CD4-positive, alpha-beta T cell treated with Interleukin-6 at 100 ng/mL for 8 hours (primary cell): ENCODE data around the gene SAMD4A.

ENCODE experiments used
- DNase-seq: peaks from one replicate; pipeline ENCODE4 v3.0.0-alpha.2; 2020; ENCODE audit warnings: mixed read lengths, low spot score

The SAMD4A gene

GRCh38 chr14:54567224-54567638 lies 303 bp downstream of the SAMD4A start:
- no peak for DNase-seq

- DNase-seq = peak; percentile 22
Observed at GRCh38 chr14:54567639-54568561, 972 bp downstream of the SAMD4A start.

DNA sequence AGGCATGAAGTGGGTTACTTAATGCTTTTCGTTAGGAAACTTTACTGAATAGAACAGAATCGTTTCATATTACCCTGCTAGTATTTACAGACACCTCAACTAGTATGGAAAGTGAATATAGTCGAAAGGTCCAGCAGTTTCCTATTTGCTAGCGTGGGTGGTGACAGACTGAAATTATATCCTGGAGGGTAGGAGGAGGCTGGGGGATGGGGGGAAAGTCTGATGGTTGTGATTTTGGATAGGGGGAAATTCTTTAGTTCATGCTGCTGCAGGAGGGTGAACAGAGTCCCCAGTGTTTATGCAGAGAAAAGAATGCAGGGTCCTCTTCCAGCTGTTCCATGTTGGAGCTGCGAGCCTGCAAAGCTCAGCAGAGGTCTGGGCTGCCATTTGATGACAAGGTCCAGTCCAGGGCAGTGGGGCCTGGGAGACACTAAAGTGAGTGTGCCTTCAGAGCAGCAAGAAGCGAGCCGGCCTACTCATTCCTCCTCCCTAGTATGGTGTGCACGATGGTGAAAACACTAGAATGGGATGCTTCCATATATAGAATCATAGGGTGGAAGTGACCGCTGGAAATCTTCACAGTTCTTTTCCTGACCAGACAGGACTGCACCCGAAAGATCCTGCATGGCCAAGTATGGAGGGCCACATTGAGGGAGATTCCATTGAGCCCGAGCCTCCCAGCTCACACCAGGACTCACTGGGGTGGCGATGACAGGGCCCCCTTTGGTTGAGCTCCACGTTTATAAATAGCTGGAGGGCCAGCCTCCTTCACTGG lies 2.1 kb downstream of the SAMD4A start:
- no peak for DNase-seq

DNA sequence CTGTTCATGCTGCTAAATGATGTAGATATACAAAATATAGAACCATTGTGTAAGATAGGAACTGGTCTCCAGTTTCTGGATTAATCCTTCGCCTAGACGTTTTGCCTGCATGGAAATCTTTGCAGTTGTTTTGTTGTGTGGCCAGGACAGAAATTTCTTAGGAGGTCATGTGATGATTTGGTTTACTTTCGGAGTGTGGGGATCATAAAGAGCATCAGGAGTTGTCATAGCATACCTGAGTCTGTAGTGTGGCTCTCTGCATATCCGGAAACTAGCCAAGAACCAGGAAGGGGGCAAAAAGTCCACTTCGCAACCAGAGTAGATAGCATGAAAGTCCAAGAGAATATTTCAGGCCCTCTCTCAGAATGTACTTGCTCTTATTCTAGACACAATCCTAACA lies 3.1 kb downstream of the SAMD4A start:
- DNase-seq = no peak

GRCh38 chr14:54570631-54571415 lies 3.9 kb downstream of the SAMD4A start:
- no peak for DNase-seq

DNA sequence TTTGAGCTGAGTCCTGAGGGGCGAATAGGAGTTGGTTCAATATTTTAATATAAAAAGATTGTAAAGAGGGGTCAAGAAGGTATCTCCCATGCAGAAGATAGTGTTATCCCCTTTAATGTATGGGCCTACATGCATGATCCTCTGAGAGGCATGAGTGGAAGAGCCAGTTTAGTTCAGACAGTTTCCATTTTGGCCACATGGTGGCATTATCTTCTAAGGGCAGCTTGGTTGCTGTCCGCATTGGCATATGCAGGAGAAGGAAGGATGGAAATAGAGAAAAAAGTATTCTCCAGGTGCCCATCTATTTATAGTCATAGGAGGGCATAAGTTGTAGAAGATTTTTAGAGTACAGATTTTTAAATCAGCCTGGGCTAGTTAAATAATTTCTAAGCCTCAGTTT lies 5.4 kb downstream of the SAMD4A start:
- DNase-seq = no peak

DNA sequence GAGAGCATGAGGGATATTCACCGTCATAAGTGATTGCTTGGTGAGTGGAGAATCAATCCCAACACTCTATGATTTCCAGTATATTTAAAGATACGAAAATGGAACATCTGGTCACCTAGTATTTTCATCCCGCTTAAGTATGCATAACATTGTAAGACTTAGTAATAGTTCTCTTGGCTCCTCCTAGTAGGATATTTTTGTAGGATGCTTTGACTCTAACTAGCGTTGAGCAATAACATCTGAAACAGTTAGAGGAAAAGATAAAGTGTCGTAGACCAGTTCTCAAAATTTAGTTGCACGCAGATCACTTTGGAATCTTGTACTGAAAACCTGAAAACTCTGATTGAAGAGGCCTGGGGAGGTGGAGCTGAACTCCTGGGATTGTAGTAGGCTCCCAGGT lies 7.6 kb downstream of the SAMD4A start:
- DNase-seq = no peak

DNA sequence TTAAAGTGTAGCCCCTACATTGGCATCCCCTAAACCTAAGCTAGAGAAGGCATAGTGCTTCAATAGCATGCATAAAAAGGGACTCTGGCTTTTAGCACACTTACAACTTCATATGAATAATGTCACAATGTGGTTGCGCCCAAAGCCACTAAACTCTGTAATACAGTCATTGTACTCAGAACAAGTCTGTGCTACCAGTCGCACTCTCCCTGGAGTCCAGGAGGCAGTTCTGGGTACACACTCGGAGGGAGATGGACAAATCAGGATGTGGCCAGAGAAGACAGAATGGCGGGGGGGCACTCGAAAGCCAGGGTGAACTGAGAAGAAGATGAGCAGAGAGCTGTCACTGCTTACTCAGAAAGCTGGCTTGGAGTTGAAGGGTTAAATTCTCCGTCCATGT lies 10.6 kb downstream of the SAMD4A start:
- DNase-seq = no peak

- DNase-seq = no peak
Observed at GRCh38 chr14:54577977-54578376, 11.0 kb downstream of the SAMD4A start.

DNA sequence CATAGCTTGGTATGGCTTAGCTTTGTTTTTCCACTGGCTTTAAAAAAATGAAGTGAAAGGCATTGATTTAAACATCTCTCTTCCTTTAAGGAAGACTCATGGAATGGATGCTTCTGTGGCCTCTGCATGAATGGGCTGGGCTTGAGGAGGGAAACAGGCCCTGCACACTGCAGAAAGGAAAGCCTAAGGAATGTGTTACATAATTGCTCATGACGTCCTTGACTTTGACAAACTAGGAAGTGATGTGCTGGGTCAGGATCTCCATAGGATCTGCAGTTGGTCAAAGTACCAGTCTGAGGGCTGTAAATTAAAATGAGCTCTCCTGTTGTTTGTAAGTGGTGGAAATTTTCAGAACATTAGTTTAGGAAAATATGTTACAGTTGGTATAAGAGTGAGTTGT lies 12.7 kb downstream of the SAMD4A start:
- DNase-seq = no peak

DNA sequence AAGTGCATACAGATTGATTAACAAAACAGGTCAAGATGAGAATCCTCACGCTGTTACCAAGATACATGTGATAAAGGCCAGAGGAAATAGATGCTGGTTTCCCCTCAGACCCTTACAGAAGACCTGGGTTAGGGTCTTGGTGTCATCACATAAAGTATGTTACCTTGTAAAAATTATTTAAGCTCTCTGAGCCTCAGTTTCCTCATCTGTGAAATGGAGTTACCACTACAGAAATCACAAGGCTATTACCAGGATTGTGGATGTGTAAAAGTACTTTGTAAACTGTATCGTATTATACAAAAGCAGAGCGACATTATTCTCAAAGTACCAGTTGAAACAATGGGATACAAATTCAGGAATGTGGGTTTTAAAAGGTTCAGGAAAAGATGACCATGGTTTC lies 14.0 kb downstream of the SAMD4A start:
- no peak for DNase-seq

DNA sequence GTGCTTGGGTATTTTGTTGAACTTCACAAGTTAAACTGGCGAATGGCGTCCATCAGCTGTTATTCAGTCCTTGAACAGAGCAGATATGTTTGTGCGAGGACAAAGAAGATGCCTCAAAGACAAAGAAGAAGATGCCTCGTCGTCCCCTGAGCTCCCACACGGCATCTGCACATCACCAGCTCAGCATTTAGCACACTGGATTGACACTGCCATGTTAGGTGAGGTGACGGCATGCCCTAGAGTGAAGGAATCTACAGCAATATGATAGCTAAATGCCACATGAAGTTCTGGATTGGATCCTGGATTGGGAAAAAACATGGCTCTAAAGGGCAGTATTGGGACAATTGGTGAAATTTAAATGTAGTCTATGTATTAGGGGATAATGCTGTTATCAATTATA lies 15.4 kb downstream of the SAMD4A start:
- DNase-seq = no peak

- DNase-seq = no peak
Observed at GRCh38 chr14:54584097-54584496, 17.2 kb downstream of the SAMD4A start.

- DNase-seq = no peak
Observed at GRCh38 chr14:54585214-54585613, 18.3 kb downstream of the SAMD4A start.

DNA sequence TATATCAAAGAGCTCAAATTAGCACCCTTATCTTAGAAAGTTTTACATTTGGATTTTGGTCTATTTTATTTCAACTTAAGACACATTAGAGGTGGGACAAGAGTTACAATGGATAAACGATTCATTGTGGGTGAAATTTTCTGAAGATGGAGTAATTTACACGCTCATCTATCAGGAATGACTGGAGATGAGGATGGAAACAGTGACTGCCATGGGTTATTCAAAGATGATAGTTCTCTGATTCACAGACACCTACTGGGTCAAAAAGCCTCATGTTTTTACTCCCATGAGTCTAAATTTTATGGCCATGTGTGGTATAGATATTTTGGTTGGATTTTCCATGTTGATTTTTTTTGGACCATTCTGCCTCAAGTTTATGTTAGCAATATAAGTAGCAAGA lies 22.1 kb downstream of the SAMD4A start:
- DNase-seq = no peak

GRCh38 chr14:54589843-54590242 lies 22.9 kb downstream of the SAMD4A start:
- no peak for DNase-seq

DNA sequence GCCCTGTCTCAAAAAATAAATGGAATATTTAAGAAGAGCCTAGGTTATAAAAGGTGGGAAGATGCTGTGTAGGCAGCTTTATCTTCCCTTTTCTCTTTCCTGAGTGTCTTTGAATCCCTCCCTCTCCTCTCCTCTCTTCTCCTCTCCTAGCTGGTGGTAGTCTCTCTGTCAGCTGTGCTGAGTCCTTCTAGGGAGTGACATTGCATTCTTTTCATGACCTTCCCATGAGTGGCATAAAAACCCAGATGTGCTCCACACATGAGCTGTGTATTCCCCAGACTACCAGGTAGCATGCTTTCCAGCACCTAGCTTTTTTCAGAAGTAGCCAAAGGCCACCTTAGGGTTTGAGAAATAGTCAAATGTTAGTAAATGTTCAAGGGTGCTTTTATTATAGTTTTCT lies 23.6 kb downstream of the SAMD4A start:
- DNase-seq = no peak

GRCh38 chr14:54591461-54591860 lies 24.5 kb downstream of the SAMD4A start:
- DNase-seq = no peak

GRCh38 chr14:54591866-54592265 lies 24.9 kb downstream of the SAMD4A start:
- DNase-seq = no peak

GRCh38 chr14:54593860-54594259 lies 26.9 kb downstream of the SAMD4A start:
- no peak for DNase-seq

DNA sequence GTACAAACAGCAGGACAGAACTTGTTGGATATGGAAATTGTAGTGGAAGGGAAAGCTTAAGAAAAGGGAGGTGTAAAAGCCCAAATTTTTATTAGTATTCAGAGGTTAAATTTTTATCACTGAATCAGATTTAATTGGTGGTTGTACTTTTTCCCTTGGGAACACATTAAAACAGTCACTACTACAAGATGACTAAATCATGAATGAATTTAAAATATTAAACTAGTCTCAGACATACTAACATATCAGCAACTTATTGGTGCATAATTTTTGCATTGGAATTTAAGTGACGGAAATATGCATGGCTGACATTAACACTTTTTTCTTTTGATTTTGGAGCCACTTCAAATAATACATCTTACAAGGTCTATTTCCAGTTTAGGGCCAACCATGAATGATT lies 27.6 kb downstream of the SAMD4A start:
- no peak for DNase-seq

DNA sequence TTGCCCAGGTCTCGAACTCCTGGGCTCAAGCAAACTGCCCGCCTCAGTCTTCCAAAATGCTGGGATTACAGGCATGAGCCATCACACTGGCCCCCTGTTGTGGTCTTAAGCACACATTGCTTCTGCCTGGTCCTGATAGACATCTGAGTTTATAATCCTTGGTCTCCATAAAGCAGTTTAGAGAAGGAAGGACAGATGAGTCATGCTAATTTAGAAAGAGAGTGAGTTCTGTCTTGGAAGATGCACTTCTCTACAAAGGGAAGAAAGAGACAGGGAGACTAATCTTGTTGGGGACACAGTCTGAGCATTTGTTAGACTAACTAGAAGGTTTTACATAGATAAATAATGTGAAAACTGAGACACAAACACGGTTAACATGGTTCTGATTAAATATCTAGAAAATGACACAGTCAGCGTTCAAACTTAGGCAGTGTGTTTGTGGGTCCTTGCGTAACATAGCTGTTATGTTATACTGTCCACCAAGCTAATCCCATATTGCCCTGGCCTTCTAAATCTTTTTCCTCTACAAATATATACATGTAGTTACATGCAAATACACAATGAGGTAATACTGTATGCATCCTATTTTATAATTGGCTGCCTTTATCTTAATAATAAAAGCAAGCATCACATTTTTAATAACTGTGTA lies 31.0 kb downstream of the SAMD4A start:
- no peak for DNase-seq
